H1 (cell line): ENCODE measurements around the gene CD96. TPM values are rescaled to one million over a fixed set of nuclear protein-coding genes. Genes with fewer than 3 reads are reported as not detected.

Source experiments
- CTCF ChIA-PET: fragments of 300-600 bp; sonication (Branson Sonifier 250); formaldehyde crosslinking; loops from one replicate; lab custom pipeline; 2021; ENCODE audit not compliant: partially characterized antibody; lab: Charles Lee
- POLR2A ChIA-PET: fragments of 300-600 bp; sonication (Branson Sonifier 250); formaldehyde crosslinking; loops from one replicate; lab custom pipeline; 2021; ENCODE audit warnings: inconsistent platforms; ENCODE audit not compliant: partially characterized antibody; lab: Charles Lee
- DNase-seq, 2 experiments: peaks; one replicate each; pipeline versions ENCODE4 v3.0.0 to v3.0.0-alpha.2; 2010 to 2022; ENCODE audit warnings: low spot score in 2 of 2, low read depth in 1 of 2, mixed read lengths in 1 of 2
- FAIRE-seq: peaks from 2 replicates; lab custom pipeline; 2011; peaks lifted over from hg19 to GRCh38; lab: Jason Lieb, UNC
- H2AFZ ChIP-seq: 2 replicates; pipeline ENCODE4 v1.8.1; 2012; ENCODE audit warnings: low read length, inconsistent platforms
- H2AK5ac ChIP-seq: 2 replicates; pipeline ENCODE4 v1.6.1; 2013; ENCODE audit warnings: low read depth, low read length
- H2BK120ac ChIP-seq: replicated peaks from 2 replicates; pipeline ENCODE3; 2013; ENCODE audit warnings: low read depth, low read length, inconsistent platforms
- H2BK12ac ChIP-seq: 2 replicates; pipeline ENCODE4 v1.6.1; 2013; ENCODE audit warnings: low read depth, low read length
- H2BK15ac ChIP-seq: 2 replicates; pipeline ENCODE4 v1.6.1; 2013; ENCODE audit warnings: low read length
- H2BK20ac ChIP-seq: 2 replicates; pipeline ENCODE4 v1.6.1; 2013; ENCODE audit warnings: low read length
- H2BK5ac ChIP-seq: 2 replicates; pipeline ENCODE4 v1.6.1; 2013; ENCODE audit warnings: low read depth, low read length
- H3K14ac ChIP-seq: 2 replicates; pipeline ENCODE4 v1.6.1; 2013; ENCODE audit warnings: inconsistent platforms; ENCODE audit not compliant: insufficient read length
- H3K18ac ChIP-seq: 2 replicates; pipeline ENCODE4 v1.6.1; 2013; ENCODE audit warnings: low read length; ENCODE audit errors: extremely low read depth
- H3K23ac ChIP-seq: 2 replicates; pipeline ENCODE4 v1.6.1; 2013; ENCODE audit warnings: inconsistent platforms; ENCODE audit not compliant: insufficient read length
- H3K23me2 ChIP-seq: 2 replicates; pipeline ENCODE4 v1.6.1; 2013; ENCODE audit warnings: low read depth, low read length
- H3K27ac ChIP-seq: 2 replicates; pipeline ENCODE4 v1.6.1; 2011; ENCODE audit warnings: low read depth, low read length, inconsistent platforms
- H3K27me3 ChIP-seq, 4 experiments: replicated peaks in 1 of 4; 1 replicate in 1 of 4; 2 replicates in 3 of 4; pipeline versions ENCODE4 v1.6.1 to v1.8.1; 2011 to 2013; ENCODE audit warnings: low read length in 3 of 4, mild to moderate bottlenecking in 3 of 4, inconsistent platforms in 2 of 4, mixed read lengths in 2 of 4, moderate library complexity in 1 of 4; ENCODE audit not compliant: control insufficient read depth in 3 of 4, insufficient read depth in 3 of 4; ENCODE audit errors: extremely low read depth in 1 of 4
- H3K36me3 ChIP-seq, 4 experiments: 2 replicates each; pipeline versions ENCODE4 v1.6.1 to v1.8.1; 2011 to 2013; ENCODE audit warnings: mild to moderate bottlenecking in 4 of 4, low read length in 3 of 4, moderate library complexity in 2 of 4, control low read depth in 1 of 4, inconsistent platforms in 1 of 4; ENCODE audit not compliant: insufficient read depth in 4 of 4, control insufficient read depth in 2 of 4
- H3K4ac ChIP-seq: replicated peaks from 2 replicates; pipeline ENCODE3; 2013; ENCODE audit warnings: low read length, low read depth, mixed read lengths, inconsistent platforms; ENCODE audit not compliant: insufficient read length
- H3K4me1 ChIP-seq, 4 experiments: replicated peaks in 1 of 4; 1 replicate in 1 of 4; 2 replicates in 3 of 4; pipeline versions ENCODE4 v1.6.1 to v1.8.1; 2011 to 2013; ENCODE audit warnings: low read length in 3 of 4, inconsistent platforms in 2 of 4, mixed read lengths in 1 of 4; ENCODE audit not compliant: insufficient read depth in 4 of 4, control insufficient read depth in 3 of 4
- H3K4me2 ChIP-seq, 2 experiments: 2 replicates each; pipeline versions ENCODE4 v1.6.1 to v1.8.1; 2011 to 2013; ENCODE audit warnings: low read depth in 2 of 2, low read length in 2 of 2, control low read depth in 1 of 2, inconsistent platforms in 1 of 2, mild to moderate bottlenecking in 1 of 2; ENCODE audit not compliant: insufficient read depth in 1 of 2
- H3K4me3 ChIP-seq, 4 experiments: fragments of 200-600, 300-600 bp in 1 of 4; sonication (generic), shearing (Covaris generic), sonication (Bioruptor Twin) in 1 of 4; 2 replicates each; pipeline versions ENCODE4 v1.5.1 to v1.8.1; 2011 to 2016; ENCODE audit warnings: low read length in 4 of 4, low read depth in 3 of 4, control low read depth in 2 of 4, inconsistent platforms in 2 of 4, mild to moderate bottlenecking in 2 of 4, mixed read lengths in 1 of 4, moderate library complexity in 1 of 4; ENCODE audit not compliant: insufficient read depth in 2 of 4; ENCODE audit errors: extremely low read depth in 1 of 4
- H3K56ac ChIP-seq: replicated peaks from 2 replicates; pipeline ENCODE3; 2013; ENCODE audit warnings: low read depth, mild to moderate bottlenecking, mixed read lengths, low read length, inconsistent platforms; ENCODE audit not compliant: insufficient read length
- H3K79me1 ChIP-seq: 2 replicates; pipeline ENCODE4 v1.6.1; 2013; ENCODE audit warnings: low read depth, low read length, control low read depth
- H3K79me2 ChIP-seq, 2 experiments: 2 replicates each; pipeline versions ENCODE4 v1.6.1 to v1.8.1; 2012 to 2013; ENCODE audit warnings: low read length in 2 of 2, mild to moderate bottlenecking in 2 of 2, inconsistent platforms in 1 of 2; ENCODE audit not compliant: insufficient read depth in 2 of 2, control insufficient read depth in 1 of 2
- H3K9ac ChIP-seq, 4 experiments: replicated peaks in 1 of 4; 1 replicate in 1 of 4; 2 replicates in 3 of 4; pipeline versions ENCODE4 v1.6.1 to v1.8.1; 2011 to 2013; ENCODE audit warnings: low read depth in 3 of 4, low read length in 3 of 4, control low read depth in 2 of 4, mild to moderate bottlenecking in 2 of 4, moderate library complexity in 2 of 4, inconsistent platforms in 1 of 4; ENCODE audit errors: extremely low read depth in 1 of 4
- H3K9me3 ChIP-seq, 2 experiments: 2 replicates each; pipeline versions ENCODE4 v1.6.1 to v1.8.1; 2012 to 2013; ENCODE audit warnings: mild to moderate bottlenecking in 2 of 2, moderate library complexity in 2 of 2, control low read depth in 1 of 2, inconsistent platforms in 1 of 2, low read depth in 1 of 2, low read length in 1 of 2, mixed read lengths in 1 of 2; ENCODE audit not compliant: insufficient read depth in 2 of 2
- H4K20me1 ChIP-seq, 2 experiments: replicated peaks in 1 of 2; 2 replicates each; pipeline versions ENCODE3 to v1.8.1; 2011 to 2013; ENCODE audit warnings: inconsistent platforms in 2 of 2, low read length in 2 of 2, mild to moderate bottlenecking in 1 of 2; ENCODE audit not compliant: insufficient read depth in 2 of 2, control insufficient read depth in 1 of 2
- H4K5ac ChIP-seq: 2 replicates; pipeline ENCODE4 v1.6.1; 2013; ENCODE audit warnings: low read length, low read depth, mixed read lengths, inconsistent platforms; ENCODE audit not compliant: insufficient read length
- H4K8ac ChIP-seq: 2 replicates; pipeline ENCODE4 v1.8.0; 2013; ENCODE audit warnings: mild to moderate bottlenecking, moderate library complexity, low read length, inconsistent platforms; ENCODE audit not compliant: insufficient read depth; ENCODE audit errors: extremely low read depth
- H4K91ac ChIP-seq: replicated peaks from 2 replicates; pipeline ENCODE3; 2013; ENCODE audit warnings: low read length, mixed read lengths, inconsistent platforms; ENCODE audit not compliant: insufficient read length
- NANOG ChIP-seq: IDR thresholded peaks from 2 replicates; pipeline ENCODE4 v1.6.1; 2011; ENCODE audit warnings: low read length, low read depth, mild to moderate bottlenecking, inconsistent platforms; ENCODE audit not compliant: insufficient read depth, poor library complexity, severe bottlenecking
- PHF8 ChIP-seq: fragments of 200-600 bp; sonication (generic); conservative IDR thresholded peaks from 2 replicates; pipeline ENCODE4 v1.7.1; 2012; ENCODE audit warnings: low read depth, mild to moderate bottlenecking, inconsistent platforms, low read length, moderate library complexity
- RAD21 ChIP-seq, 2 experiments: IDR thresholded peaks in 1 of 2; conservative IDR thresholded peaks in 1 of 2; 2 replicates each; pipeline ENCODE4 v1.6.1; 2011; ENCODE audit warnings: low read depth in 2 of 2, low read length in 2 of 2, improper control_type of control experiment in 1 of 2, inconsistent platforms in 1 of 2, mild to moderate bottlenecking in 1 of 2, moderate library complexity in 1 of 2
- polyA plus RNA-seq, 7 experiments: library from polyadenylated mRNA; depleted of rRNA in 3 of 7; stranded (reverse) in 5 of 7; unstranded in 2 of 7; fragments of >200 nt in 5 of 7; fragments of 200-250 nt in 2 of 7; gene quantifications; 1 replicate in 5 of 7; 2 replicates in 1 of 7; 4 replicates in 1 of 7; pipeline versions ENCODE4 v1.2.1 to v1.2.3, GENCODE V29; 2011 to 2013; ENCODE audit warnings: missing spikeins in 2 of 7, mixed read lengths in 2 of 7
- total RNA-seq: library from RNA; stranded (reverse); fragmentation: NEBNext Ultra II Directional; extraction: Animal tissue kit (Norgen Biotek cat#: 25700); gene quantifications from 2 replicates; pipeline ENCODE4 v1.2.1, GENCODE V29; 2021

Gene CD96
- total and polyA plus RNA-seq, 2 of the 8 experiments (the other 6 are each of a cell fraction or from before 2014, with no cell fraction given), result not detected

DNA sequence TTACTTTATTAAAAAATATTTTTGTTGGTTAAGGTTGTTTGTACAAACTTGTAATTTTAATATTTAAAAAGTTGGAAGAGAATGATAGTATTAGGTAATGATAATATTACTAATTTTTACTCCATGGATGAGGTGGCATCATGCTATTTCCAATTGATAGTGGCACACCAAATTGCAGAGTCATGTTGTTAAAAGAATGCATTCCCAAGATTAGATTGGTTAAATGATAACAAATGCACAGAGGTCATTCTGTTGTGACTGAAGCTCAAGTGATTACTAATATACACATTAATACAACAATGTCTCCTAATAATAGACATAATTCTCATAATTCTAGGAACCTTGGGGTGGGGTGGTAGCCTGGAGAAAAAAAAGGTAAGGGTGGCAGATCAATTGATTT is 126.3 kb downstream of the CD96 start:
- no peaks in the 10 kb centered on the region; a peak in 2 of 4 replicates for H3K9me3 ChIP-seq
- no peak for TF ChIP-seq NANOG
- TF ChIP-seq RAD21 (IDR thresholded peaks at IDR 0.05 in 1 of 2, conservative IDR thresholded peaks at IDR 0.05 in 1 of 2; ENCODE audit: low read depth in 2 of 2, low read length in 2 of 2), result no peak
- TF ChIP-seq PHF8, result no peak
- TF ChIP-seq, all 59 proteins: peak for 0
- no peak for FAIRE-seq

More for the DNA sequence above, 126.3 kb downstream of the CD96 start:
- no peak overlapping the region for H2BK12ac ChIP-seq
- H3K4ac ChIP-seq, result no peak overlapping the region
- no peaks in the 10 kb centered on the region for H3K79me2 ChIP-seq
- H3K36me3 ChIP-seq, result no peaks in the 10 kb centered on the region
- H2AFZ ChIP-seq, result no peak overlapping the region
- no peaks in the 10 kb centered on the region for H4K20me1 ChIP-seq
- H3K23me2 ChIP-seq, result no peaks in the 10 kb centered on the region; the same call in 1 of the 2 replicates
- no peak overlapping the region for H4K5ac ChIP-seq
- no peak overlapping the region for H3K4me3 ChIP-seq
- H2AK5ac ChIP-seq, result no peak overlapping the region
- no peak overlapping the region for H4K91ac ChIP-seq
- no peak overlapping the region for H3K18ac ChIP-seq
- H3K14ac ChIP-seq, result no peak overlapping the region
- no peak overlapping the region for H3K23ac ChIP-seq
- H2BK15ac ChIP-seq, result no peak overlapping the region
- H3K9ac ChIP-seq, result no peak overlapping the region
- H2BK120ac ChIP-seq, result no peak overlapping the region
- CTCF ChIA-PET, result interaction anchor here (1.0 to 1.8 kb wide), 17 partner anchors 13 to 382 kb away, joined by 3 to 11 read pairs (median 4); no protein-coding TSS in a partner anchor
- peaks cover 0 to 2% (median under 1%) of the 10 kb centered on the region in 4 experiments; a peak in 3 of 7 replicates for H3K27me3 ChIP-seq
- H3K56ac ChIP-seq, result no peak overlapping the region
- POLR2A ChIA-PET, result interaction anchor here (0.6 kb wide), 1 partner anchor 26 kb away, joined by 3 read pairs; no protein-coding TSS in a partner anchor
- H3K79me1 ChIP-seq, result no peaks in the 10 kb centered on the region
- H3K4me2 ChIP-seq, result no peak overlapping the region
- no peak overlapping the region for H2BK5ac ChIP-seq
- no peak for DNase-seq
- no peak overlapping the region for H2BK20ac ChIP-seq
- no peaks in the 10 kb centered on the region for H3K4me1 ChIP-seq
- no peak overlapping the region for H3K27ac ChIP-seq
- no peak overlapping the region for H4K8ac ChIP-seq
